RWPE2 (cell line): Measurements from ENCODE around the gene RPL28.

Source experiments
- ATAC-seq: fragments of 200-7000 bp; cut with Tn5 transposase; 3 replicates; pipeline ENCODE4 v1.9.1; 2021; ENCODE audit warnings: low read depth
- DNase-seq: peaks from one replicate; pipeline ENCODE4 v3.0.0-alpha.2; 2020; ENCODE audit warnings: low spot score
- H3K27ac ChIP-seq: fragments of 450-650 bp; 2 replicates; pipeline ENCODE4 v1.5.1; 2017; ENCODE audit warnings: mild to moderate bottlenecking; ENCODE audit not compliant: poor library complexity, severe bottlenecking
- H3K27me3 ChIP-seq: fragments of 250-450 bp; sonication (Bioruptor Pico); 2 replicates; pipeline ENCODE4 v1.5.1; 2021; ENCODE audit warnings: mild to moderate bottlenecking, moderate library complexity; ENCODE audit not compliant: insufficient read depth, poor library complexity, severe bottlenecking
- H3K36me3 ChIP-seq: fragments of 250-450 bp; sonication (Bioruptor Pico); 2 replicates; pipeline ENCODE4 v1.5.1; 2020; ENCODE audit warnings: low read depth, mild to moderate bottlenecking, moderate library complexity
- H3K4me1 ChIP-seq: fragments of 250-450 bp; sonication (Bioruptor Pico); 2 replicates; pipeline ENCODE4 v1.5.1; 2021; ENCODE audit warnings: mild to moderate bottlenecking, moderate library complexity; ENCODE audit not compliant: insufficient read depth, poor library complexity, severe bottlenecking
- H3K4me3 ChIP-seq: fragments of 250-450 bp; sonication (Bioruptor Pico); 2 replicates; pipeline ENCODE4 v1.5.1; 2021; ENCODE audit warnings: mild to moderate bottlenecking, moderate library complexity; ENCODE audit not compliant: severe bottlenecking
- H3K9me3 ChIP-seq: fragments of 250-450 bp; sonication (Bioruptor Pico); 2 replicates; pipeline ENCODE4 v1.5.1; 2021; ENCODE audit warnings: mild to moderate bottlenecking, moderate library complexity; ENCODE audit not compliant: severe bottlenecking
- CTCF ChIP-seq: fragments of 450-650 bp; IDR thresholded peaks from one replicate; pipeline ENCODE4 v1.5.1; 2017; ENCODE audit warnings: mild to moderate bottlenecking, moderate library complexity; ENCODE audit not compliant: poor library complexity, severe bottlenecking

The RPL28 gene

GRCh38 chr19:55379174-55379573 lies 6.6 kb upstream of the RPL28 start:
- Histone ChIP-seq H3K27ac (no peak overlapping the region), H3K27me3 (no peaks in the 10 kb centered on the region), H3K4me3 (no peak overlapping the region), H3K4me1 (peaks cover 11% of the 10 kb centered on the region), H3K9me3 (no peaks in the 10 kb centered on the region), H3K36me3 (peaks cover 5% of the 10 kb centered on the region; the same call in 1 of the 2 replicates)
- no peak for TF ChIP-seq CTCF
- ATAC-seq, result no peak
- no peak for DNase-seq

GRCh38 chr19:55382013-55382412 lies 3.7 kb upstream of the RPL28 start:
- TF ChIP-seq CTCF, result no peak
- Histone ChIP-seq H3K36me3 (peaks cover 16% of the 10 kb centered on the region), H3K9me3 (no peaks in the 10 kb centered on the region), H3K4me3 (no peak overlapping the region), H3K27me3 (no peaks in the 10 kb centered on the region), H3K27ac (no peak overlapping the region), H3K4me1 (peaks cover 5% of the 10 kb centered on the region)
- no peak for ATAC-seq
- DNase-seq, result no peak

- Histone ChIP-seq H3K9me3 (no peaks in the 10 kb centered on the region), H3K27me3 (no peaks in the 10 kb centered on the region), H3K4me1 (peaks cover 7% of the 10 kb centered on the region), H3K27ac (peak overlapping the region; percentile 93), H3K36me3 (peaks cover 22% of the 10 kb centered on the region), H3K4me3 (peak overlapping the region; percentile 73)
- ATAC-seq (no peak), DNase-seq (no peak)
- no peak for TF ChIP-seq CTCF
These were observed 3.1 kb upstream of the RPL28 start for GRCh38 chr19:55382522-55383054.

- H3K4me1 ChIP-seq, result peaks cover 9% of the 10 kb centered on the region
- peaks cover 31% of the 10 kb centered on the region for H3K36me3 ChIP-seq
- no peak for DNase-seq
- no peaks in the 10 kb centered on the region for H3K27me3 ChIP-seq
- peak overlapping the region; percentile 73 for H3K4me3 ChIP-seq
- H3K9me3 ChIP-seq, result no peaks in the 10 kb centered on the region
- peak; percentile 52 for TF ChIP-seq CTCF
- ATAC-seq, result peak; percentile 35
- H3K27ac ChIP-seq, result peak overlapping the region; percentile 93
These were observed 2.2 kb upstream of the RPL28 start for GRCh38 chr19:55383279-55384130.
